GM19351 (cell line): ENCODE results near the gene XAGE5.
"Not testable (repeated sequence)": the region's sequence is repeated elsewhere in the genome, so short reads cannot be mapped to it uniquely, and the experiment has no call there.

Experiments
- ATAC-seq: cut with Tn5 transposase; IDR thresholded peaks from one replicate; pipeline ENCODE4 v1.9.1; 2021; ENCODE audit warnings: mild to moderate bottlenecking, moderate library complexity; ENCODE audit not compliant: unreplicated experiment

XAGE5 gene, protein sequence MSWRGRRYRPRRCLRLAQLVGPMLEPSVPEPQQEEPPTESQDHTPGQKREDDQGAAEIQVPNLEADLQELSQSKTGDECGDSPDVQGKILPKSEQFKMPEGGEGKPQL

GRCh38 chrX:52811065-52811625 is at the start of gene XAGE5:
Gene XAGE5, plus strand, starts transcription at chrX:52811287. Its CDS starts 1,280 bp downstream, at chrX:52812567.
- ATAC-seq, result no peak

GRCh38 chrX:52765983-52766382 is 45.1 kb upstream of the XAGE5 start:
- not testable (repeated sequence) for ATAC-seq

GRCh38 chrX:52773504-52773903 is 37.6 kb upstream of the XAGE5 start:
- ATAC-seq, result not testable (repeated sequence)

GRCh38 chrX:52797327-52797726 is 13.8 kb upstream of the XAGE5 start, which contains the start of gene SPANXN5:
Gene SPANXN5, minus strand, starts transcription at chrX:52797427. Its CDS starts 79 bp downstream, at chrX:52797348.
- ATAC-seq, result not testable (repeated sequence)

- ATAC-seq, result not testable (repeated sequence)
Observed at GRCh38 chrX:52804876-52805275, 6.2 kb upstream of the XAGE5 start.

GRCh38 chrX:52819788-52820187 is 8.7 kb downstream of the XAGE5 start:
- ATAC-seq, result no peak

DNA sequence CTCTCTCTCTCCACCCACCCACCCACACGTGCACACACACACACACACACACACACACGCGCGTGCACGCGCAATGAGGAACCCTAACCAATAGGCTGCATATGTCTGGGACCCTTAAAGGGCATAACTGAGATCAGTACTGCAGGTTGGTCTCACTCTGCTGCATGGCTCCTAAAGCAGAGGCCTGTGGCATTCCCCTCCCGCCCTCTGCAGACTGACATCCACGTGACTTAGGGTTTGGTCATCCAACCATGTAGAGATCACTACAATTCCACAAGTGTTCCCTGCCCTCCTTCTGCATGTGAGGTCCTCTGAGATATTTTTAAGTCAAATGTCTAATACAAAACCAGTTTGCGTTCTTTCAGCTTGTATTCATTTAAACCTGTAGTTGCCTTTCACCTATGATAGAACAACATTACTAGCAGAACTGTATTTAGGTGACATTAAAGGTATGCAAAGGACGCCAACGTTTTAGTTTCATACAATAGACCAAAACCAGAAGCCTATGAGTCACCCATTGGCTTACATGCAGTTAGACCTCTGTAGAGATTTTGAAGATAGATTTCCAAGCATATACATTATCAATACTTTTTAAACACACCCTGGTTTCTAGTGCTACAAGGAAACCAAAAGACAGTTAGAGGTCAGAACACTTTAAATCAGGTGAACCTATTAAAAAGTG is 10.1 kb downstream of the XAGE5 start:
- ATAC-seq, result peak; percentile 73

- ATAC-seq, result no peak
Observed at GRCh38 chrX:52824608-52825007, 13.5 kb downstream of the XAGE5 start.

DNA sequence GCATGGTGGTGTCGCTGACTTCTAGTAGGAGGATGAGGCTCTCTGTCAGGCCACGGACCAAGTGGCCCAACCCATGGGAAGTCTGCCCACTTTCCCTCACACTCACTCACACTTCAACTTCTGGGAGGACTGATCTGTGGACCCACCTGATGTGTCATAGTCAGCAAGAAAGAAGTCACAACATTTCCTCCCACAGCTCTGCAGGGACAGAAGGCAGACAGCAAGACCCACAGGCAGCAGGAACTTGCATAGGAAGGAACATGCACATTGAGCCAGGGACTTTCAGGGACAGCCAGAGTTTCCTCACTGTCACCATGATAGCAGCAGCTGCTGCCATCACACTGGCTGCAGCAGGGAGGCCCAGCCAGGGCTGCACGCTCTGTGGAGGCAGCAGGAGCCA is 19.5 kb downstream of the XAGE5 start:
- no peak for ATAC-seq

- peak; percentile 54 for ATAC-seq
Observed at GRCh38 chrX:52839137-52839536, 28.1 kb downstream of the XAGE5 start.

- not testable (repeated sequence) for ATAC-seq
Observed at GRCh38 chrX:52843619-52844018, 32.5 kb downstream of the XAGE5 start.

GRCh38 chrX:52852110-52852860 is 41.2 kb downstream of the XAGE5 start:
- ATAC-seq, result no peak

GRCh38 chrX:52856991-52857525 is 46.0 kb downstream of the XAGE5 start:
- ATAC-seq, result not testable (repeated sequence)

- no peak for ATAC-seq
Observed at GRCh38 chrX:52865343-52865998, 54.4 kb downstream of the XAGE5 start.
